Measurements from ENCODE around the gene RAB7A. TPM values are rescaled to one million over a fixed set of nuclear protein-coding genes. Genes with fewer than 3 reads are reported as not detected.

RAB7A gene
- total and polyA plus RNA-seq, 4 experiments from 2014 or later: 141 to 269 (median 168) TPM

DNA sequence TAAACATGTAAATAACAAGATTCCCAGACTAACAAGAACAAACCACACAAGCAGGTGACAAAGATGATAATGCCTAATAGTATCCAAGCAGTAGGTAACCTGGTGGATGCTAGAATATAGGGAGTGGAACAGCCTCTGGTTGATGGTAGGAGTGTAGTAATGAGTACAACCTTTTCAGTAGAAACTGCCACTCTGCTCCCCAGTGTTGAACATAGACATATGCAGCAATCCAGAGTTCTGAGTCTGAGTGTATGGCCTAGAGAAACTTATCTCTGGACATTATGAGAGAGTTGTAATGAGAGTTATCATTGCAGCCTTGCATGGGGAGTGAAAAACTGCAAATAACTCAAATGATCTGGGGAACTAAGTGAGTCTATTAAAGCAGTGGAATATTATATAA is 77.3 kb downstream of the RAB7A start:
- POLR2A ChIA-PET (ENCODE audit: partially characterized antibody): interaction anchor here (1.2 to 3.5 kb wide), 9 partner anchors 8 to 186 kb away, joined by 4 to 54 read pairs (median 6); no protein-coding TSS in a partner anchor
- H3K4me3 ChIP-seq (ENCODE audit: low read length in 2 of 2): no peak overlapping the region
- peak overlapping the region; percentile 81 for H3K27ac ChIP-seq (ENCODE audit: low read depth, low read length)
- H3K27me3 Mint-ChIP-seq: no peaks in the 10 kb centered on the region
- H3K9me3 ChIP-seq (ENCODE audit: control insufficient read depth in 1 of 2, low read length in 2 of 2): no peaks in the 10 kb centered on the region
- CTCF ChIA-PET (ENCODE audit: partially characterized antibody): interaction anchor here (0.7 to 2.7 kb wide), 8 partner anchors 8 to 186 kb away, joined by 3 to 36 read pairs (median 4); no protein-coding TSS in a partner anchor
- peak overlapping the region in 7 of 8 donors; percentile 78 to 89 (median 84) for H3K4me3 Mint-ChIP-seq
- H3K36me3 Mint-ChIP-seq: peaks cover 48 to 61% of the 10 kb centered on the region in 2 donors
- H3K36me3 ChIP-seq (ENCODE audit: insufficient read depth, low read length): peaks cover 37% of the 10 kb centered on the region
- intact Hi-C loops (cut with micrococcal nuclease): loop anchor here (5.0 kb wide), 1 partner anchor 44 kb away; no protein-coding TSS in a partner anchor
- no peak for DNase-seq
- H3K9me3 Mint-ChIP-seq: no peaks in the 10 kb centered on the region
- peaks cover 72% of the 10 kb centered on the region for H3K4me1 ChIP-seq (ENCODE audit: insufficient read depth, low read length)
- no peaks in the 10 kb centered on the region for H3K27me3 ChIP-seq (ENCODE audit: insufficient read depth, low read length)
- H3K27ac Mint-ChIP-seq: peak overlapping the region; percentile 90 to 97 (median 95)
- peaks cover 56 to 84% (median 69%) of the 10 kb centered on the region in 4 donors for H3K4me1 Mint-ChIP-seq

DNA sequence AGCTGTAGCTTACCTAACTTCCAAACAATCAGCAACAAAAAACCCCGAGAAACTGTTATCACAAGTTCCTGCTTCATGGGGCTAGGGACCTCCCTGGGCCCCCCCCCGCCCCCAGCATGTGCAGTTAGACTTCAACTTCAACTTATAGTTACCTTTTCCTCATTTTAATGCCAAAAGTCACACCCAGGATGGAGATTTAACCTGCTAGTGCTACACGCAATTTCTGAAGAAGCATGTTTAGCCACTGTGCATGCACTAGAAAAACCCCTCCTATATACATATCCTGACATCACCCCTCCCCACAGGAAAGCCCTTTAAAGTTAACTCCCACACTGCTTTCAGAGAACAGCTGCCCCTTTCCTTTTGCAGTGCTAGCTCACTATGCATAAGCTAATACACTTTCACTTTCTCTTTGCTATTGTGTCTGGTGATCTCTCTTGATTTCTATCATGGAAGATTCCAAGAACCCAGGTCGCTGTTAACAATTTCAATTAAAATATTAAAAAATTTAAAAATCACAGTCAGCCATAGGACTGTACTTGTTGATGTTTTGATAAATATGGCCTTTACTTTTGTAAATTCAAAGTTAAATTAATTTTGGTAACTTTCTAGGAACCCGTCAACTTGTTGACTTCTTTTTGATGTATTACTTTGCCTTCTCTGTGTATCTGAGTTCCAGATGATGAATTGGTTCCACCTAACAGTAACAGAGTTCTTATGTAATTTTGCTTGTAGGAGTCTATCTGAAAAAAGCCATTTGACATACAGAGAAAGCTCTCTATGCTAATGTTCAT is 78.2 kb downstream of the RAB7A start:
- Histone ChIP-seq H3K27me3 (ENCODE audit: insufficient read depth, low read length) (no peaks in the 10 kb centered on the region), H3K36me3 (ENCODE audit: insufficient read depth, low read length) (peaks cover 39% of the 10 kb centered on the region), H3K4me1 (ENCODE audit: insufficient read depth, low read length) (peaks cover 68% of the 10 kb centered on the region), H3K9me3 (ENCODE audit: control insufficient read depth in 1 of 2, low read length in 2 of 2) (no peaks in the 10 kb centered on the region), H3K4me3 (ENCODE audit: low read length in 2 of 2) (peak overlapping the region; percentile 26 to 45), H3K27ac (ENCODE audit: low read depth, low read length) (peak overlapping the region; percentile 81)
- ChIA-PET POLR2A (ENCODE audit: partially characterized antibody) (interaction anchor here (0.6 to 3.5 kb wide), 17 partner anchors 9 to 512 kb away, joined by 3 to 54 read pairs (median 5); partner anchors contain the start of gene ACAD9), CTCF (ENCODE audit: partially characterized antibody) (interaction anchor here (0.6 to 2.7 kb wide), 12 partner anchors 9 to 187 kb away, joined by 3 to 36 read pairs (median 4); no protein-coding TSS in a partner anchor)
- intact Hi-C loops (cut with micrococcal nuclease): loop anchor here (1.0 to 5.0 kb wide), 5 partner anchors 9 to 123 kb away; partner anchors contain the start of gene ACAD9
- Mint-ChIP-seq H3K27ac (peak overlapping the region; percentile 90 to 97 (median 95)), H3K9me3 (no peaks in the 10 kb centered on the region), H3K27me3 (no peaks in the 10 kb centered on the region), H3K4me1 (peaks cover 54 to 78% (median 67%) of the 10 kb centered on the region in 4 donors), H3K36me3 (peaks cover 47 to 61% of the 10 kb centered on the region in 2 donors), H3K4me3 (peak overlapping the region; percentile 78 to 89 (median 84))
- peak; percentile 77 to 85 (median 81) for DNase-seq

DNA sequence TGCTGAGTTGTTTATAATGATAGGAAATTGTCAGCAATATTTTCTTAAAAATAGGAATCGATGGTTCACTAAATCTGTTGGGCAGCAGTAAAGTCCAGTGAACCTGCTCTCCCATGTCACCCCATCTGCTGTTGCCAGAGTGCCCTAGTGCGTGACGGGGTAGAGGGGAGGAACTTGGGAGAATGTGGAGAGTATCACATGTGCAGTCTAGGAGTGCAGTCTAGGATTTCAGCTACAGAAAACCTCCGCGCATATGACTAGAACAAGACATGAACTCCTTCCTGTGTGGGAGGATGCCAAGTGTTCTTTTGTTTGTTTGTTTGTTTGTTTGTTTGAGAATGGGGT is 78.8 kb downstream of the RAB7A start:
- Mint-ChIP-seq H3K4me3 (peak overlapping the region; percentile 78 to 89 (median 84)), H3K27me3 (no peaks in the 10 kb centered on the region), H3K4me1 (peaks cover 48 to 72% (median 62%) of the 10 kb centered on the region in 4 donors), H3K27ac (peak overlapping the region; percentile 90 to 97 (median 95)), H3K9me3 (no peaks in the 10 kb centered on the region), H3K36me3 (peaks cover 46 to 60% of the 10 kb centered on the region in 2 donors)
- DNase-seq: no peak
- ChIA-PET POLR2A (ENCODE audit: partially characterized antibody) (interaction anchor here (0.6 to 3.5 kb wide), 17 partner anchors 8 to 512 kb away, joined by 3 to 54 read pairs (median 5); partner anchors contain the start of gene ACAD9), CTCF (ENCODE audit: partially characterized antibody) (interaction anchor here (0.6 to 2.7 kb wide), 8 partner anchors 10 to 188 kb away, joined by 3 to 36 read pairs (median 5); no protein-coding TSS in a partner anchor)
- H3K4me1 ChIP-seq (ENCODE audit: insufficient read depth, low read length): peaks cover 62% of the 10 kb centered on the region
- no peaks in the 10 kb centered on the region for H3K27me3 ChIP-seq (ENCODE audit: insufficient read depth, low read length)
- peak overlapping the region; percentile 81 for H3K27ac ChIP-seq (ENCODE audit: low read depth, low read length)
- intact Hi-C loops (cut with micrococcal nuclease): loop anchor here (1.0 to 5.0 kb wide), 5 partner anchors 9 to 124 kb away; partner anchors contain the start of gene ACAD9
- peak overlapping the region; percentile 19 to 45 for H3K4me3 ChIP-seq (ENCODE audit: low read length in 2 of 2)
- H3K36me3 ChIP-seq (ENCODE audit: insufficient read depth, low read length): peaks cover 36% of the 10 kb centered on the region
- no peaks in the 10 kb centered on the region for H3K9me3 ChIP-seq (ENCODE audit: control insufficient read depth in 1 of 2, low read length in 2 of 2)

DNA sequence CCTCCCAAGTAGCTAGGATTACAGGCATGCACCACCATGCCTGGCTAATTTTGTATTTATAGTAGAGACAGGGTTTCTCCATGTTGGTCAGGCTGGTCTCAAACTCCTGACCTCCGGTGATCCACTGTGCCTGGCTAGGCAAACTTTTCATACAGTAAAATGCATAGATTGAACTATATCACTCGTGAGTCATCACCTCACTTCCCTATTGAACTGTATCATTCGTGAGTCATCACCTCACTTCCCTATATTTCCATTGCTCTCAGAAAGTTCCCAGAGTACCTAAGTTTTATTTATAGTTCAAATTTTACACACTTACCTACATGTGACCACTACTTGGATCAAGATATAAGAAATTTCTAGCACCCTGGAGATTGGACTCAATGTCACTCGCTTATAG is 79.8 kb downstream of the RAB7A start:
- POLR2A ChIA-PET (ENCODE audit: partially characterized antibody): interaction anchor here (3.5 kb wide), 1 partner anchor 124 kb away, joined by 54 read pairs; no protein-coding TSS in a partner anchor
- peak overlapping the region; percentile 81 for H3K27ac ChIP-seq (ENCODE audit: low read depth, low read length)
- intact Hi-C loops (cut with micrococcal nuclease): loop anchor here (2.0 kb wide), 3 partner anchors 17 to 125 kb away; partner anchors contain the start of gene ACAD9
- H3K4me1 Mint-ChIP-seq: peaks cover 40 to 62% (median 52%) of the 10 kb centered on the region in 4 donors
- no peaks in the 10 kb centered on the region for H3K27me3 ChIP-seq (ENCODE audit: insufficient read depth, low read length)
- H3K4me1 ChIP-seq (ENCODE audit: insufficient read depth, low read length): peaks cover 52% of the 10 kb centered on the region
- H3K36me3 Mint-ChIP-seq: peaks cover 44 to 57% of the 10 kb centered on the region in 2 donors
- peaks cover 30% of the 10 kb centered on the region for H3K36me3 ChIP-seq (ENCODE audit: insufficient read depth, low read length)
- H3K9me3 ChIP-seq (ENCODE audit: control insufficient read depth in 1 of 2, low read length in 2 of 2): no peaks in the 10 kb centered on the region
- H3K27me3 Mint-ChIP-seq: no peaks in the 10 kb centered on the region
- H3K27ac Mint-ChIP-seq: peak overlapping the region; percentile 86 to 97 (median 95)
- no peaks in the 10 kb centered on the region for H3K9me3 Mint-ChIP-seq
- H3K4me3 Mint-ChIP-seq: peak overlapping the region in 5 of 8 donors; percentile 23 to 88 (median 52)
- DNase-seq: no peak
- CTCF ChIA-PET (ENCODE audit: partially characterized antibody): interaction anchor here (3.3 kb wide), 1 partner anchor 11 kb away, joined by 20 read pairs; no protein-coding TSS in a partner anchor
- no peak overlapping the region for H3K4me3 ChIP-seq (ENCODE audit: low read length in 2 of 2)

DNA sequence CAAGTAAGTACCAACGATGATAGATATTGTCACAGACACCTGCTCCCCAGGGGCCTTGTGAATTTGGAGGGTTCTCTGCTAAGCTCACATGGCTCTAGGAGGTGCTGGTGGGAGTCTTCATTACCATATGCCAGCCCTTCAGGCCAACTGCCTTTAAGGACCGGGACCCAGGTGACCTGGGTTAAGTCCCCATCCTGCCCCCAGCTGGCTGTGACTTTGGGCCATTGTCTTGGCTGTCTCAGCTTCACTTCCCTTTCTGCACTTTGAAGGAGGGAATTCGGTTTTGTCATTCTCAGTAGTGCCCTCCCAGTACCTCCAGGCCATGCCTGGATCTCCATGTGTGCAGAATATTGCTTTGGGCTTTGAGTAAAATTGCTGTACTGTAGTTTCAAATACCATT is 80.6 kb downstream of the RAB7A start:
- Histone ChIP-seq H3K9me3 (ENCODE audit: control insufficient read depth in 1 of 2, low read length in 2 of 2) (no peaks in the 10 kb centered on the region), H3K4me1 (ENCODE audit: insufficient read depth, low read length) (peaks cover 44% of the 10 kb centered on the region), H3K27me3 (ENCODE audit: insufficient read depth, low read length) (no peaks in the 10 kb centered on the region), H3K4me3 (ENCODE audit: low read length in 2 of 2) (no peak overlapping the region), H3K36me3 (ENCODE audit: insufficient read depth, low read length) (peaks cover 35% of the 10 kb centered on the region), H3K27ac (ENCODE audit: low read depth, low read length) (peak overlapping the region; percentile 81)
- no peak overlapping the region for H3K4me3 Mint-ChIP-seq
- peaks cover 46 to 59% of the 10 kb centered on the region in 2 donors for H3K36me3 Mint-ChIP-seq
- peaks cover 36 to 54% (median 45%) of the 10 kb centered on the region in 4 donors for H3K4me1 Mint-ChIP-seq
- ChIA-PET CTCF (ENCODE audit: partially characterized antibody) (interaction anchor here (1.8 to 3.3 kb wide), 3 partner anchors 12 to 126 kb away, joined by 6 to 20 read pairs (median 9); no protein-coding TSS in a partner anchor), POLR2A (ENCODE audit: partially characterized antibody) (interaction anchor here (1.1 to 1.9 kb wide), 2 partner anchors 46 to 126 kb away, joined by 3 to 4 read pairs; no protein-coding TSS in a partner anchor)
- intact Hi-C loops (cut with micrococcal nuclease): no loop called here
- peak overlapping the region; percentile 86 to 97 (median 95) for H3K27ac Mint-ChIP-seq
- no peak for DNase-seq
- no peaks in the 10 kb centered on the region for H3K27me3 Mint-ChIP-seq
- H3K9me3 Mint-ChIP-seq: no peaks in the 10 kb centered on the region

DNA sequence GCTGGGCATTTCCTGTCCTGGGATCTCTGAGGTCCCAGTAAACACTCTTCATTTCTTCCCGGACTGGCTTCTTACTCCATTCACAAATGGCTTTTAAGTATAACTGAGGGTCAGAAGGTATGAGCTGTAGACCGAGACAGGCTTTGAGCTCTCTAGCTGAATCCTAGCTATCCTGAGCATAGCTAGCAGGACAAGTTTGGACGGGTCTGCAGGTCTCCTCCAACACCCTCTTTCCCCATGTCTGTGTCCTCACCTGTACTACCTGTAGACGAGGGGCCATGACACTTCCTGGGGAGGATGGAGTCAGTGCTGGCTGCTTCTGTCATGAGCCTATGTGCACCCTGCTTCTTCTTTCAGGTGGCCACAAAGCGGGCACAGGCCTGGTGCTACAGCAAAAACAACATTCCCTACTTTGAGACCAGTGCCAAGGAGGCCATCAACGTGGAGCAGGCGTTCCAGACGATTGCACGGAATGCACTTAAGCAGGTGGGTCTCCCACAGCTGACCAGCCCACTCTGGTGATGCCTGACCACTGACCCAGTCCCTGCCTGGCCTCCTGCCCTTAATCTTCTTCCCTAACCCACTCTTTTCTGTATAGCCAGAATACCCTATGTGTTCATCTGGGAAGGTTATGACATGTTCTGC is 81.3 kb downstream of the RAB7A start:
- peaks cover 38% of the 10 kb centered on the region for H3K4me1 ChIP-seq (ENCODE audit: insufficient read depth, low read length)

More for the DNA sequence above, 81.3 kb downstream of the RAB7A start:
- no peak for DNase-seq
- no peak overlapping the region for H3K27ac ChIP-seq (ENCODE audit: low read depth, low read length)
- Mint-ChIP-seq H3K4me3 (no peak overlapping the region), H3K36me3 (peaks cover 50 to 60% of the 10 kb centered on the region in 2 donors), H3K4me1 (peaks cover 31 to 47% (median 38%) of the 10 kb centered on the region in 4 donors), H3K27me3 (no peaks in the 10 kb centered on the region), H3K27ac (peak overlapping the region; percentile 37 to 97 (median 67)), H3K9me3 (no peaks in the 10 kb centered on the region)
- H3K4me3 ChIP-seq (ENCODE audit: low read length in 2 of 2): no peak overlapping the region
- H3K9me3 ChIP-seq (ENCODE audit: control insufficient read depth in 1 of 2, low read length in 2 of 2): no peaks in the 10 kb centered on the region
- H3K27me3 ChIP-seq (ENCODE audit: insufficient read depth, low read length): no peaks in the 10 kb centered on the region
- intact Hi-C loops (cut with micrococcal nuclease): no loop called here
- H3K36me3 ChIP-seq (ENCODE audit: insufficient read depth, low read length): peaks cover 35% of the 10 kb centered on the region
- ChIA-PET CTCF (ENCODE audit: partially characterized antibody) (interaction anchor here (1.8 to 3.3 kb wide), 3 partner anchors 12 to 126 kb away, joined by 6 to 20 read pairs (median 9); no protein-coding TSS in a partner anchor), POLR2A (ENCODE audit: partially characterized antibody) (interaction anchor here (1.1 to 1.9 kb wide), 2 partner anchors 47 to 127 kb away, joined by 3 to 4 read pairs; no protein-coding TSS in a partner anchor)

Measured in CD4-positive, alpha-beta memory T cell (primary cell).